DMS53 (cell line): ENCODE results near the gene SEC63.
A peak's percentile ranks its signal among the peaks of the same experiment; 100 is the strongest.
"Not testable (repeated sequence)": the region's sequence is repeated elsewhere in the genome, so short reads cannot be mapped to it uniquely, and the experiment has no call there.

Experiments
- DNase-seq: peaks from one replicate; lab custom pipeline; 2025; lab: John Stamatoyannopoulos, UW

SEC63 gene

GRCh38 chr6:107931894-107932293 is 26.1 kb downstream of the SEC63 start:
- peak; percentile 93 for DNase-seq

GRCh38 chr6:107928984-107929383 is 29.0 kb downstream of the SEC63 start:
- no peak for DNase-seq

- DNase-seq: not testable (repeated sequence)
Observed at GRCh38 chr6:107926697-107927544, 31.1 kb downstream of the SEC63 start.

- DNase-seq: peak; percentile 44
Observed at GRCh38 chr6:107917451-107918375, 40.3 kb downstream of the SEC63 start.

GRCh38 chr6:107916961-107917360 is 41.0 kb downstream of the SEC63 start:
- DNase-seq: not testable (repeated sequence)

- no peak for DNase-seq
Observed at GRCh38 chr6:107911692-107912091, 46.3 kb downstream of the SEC63 start.

- no peak for DNase-seq
Observed at GRCh38 chr6:107894809-107895396, 63.1 kb downstream of the SEC63 start.

- DNase-seq: not testable (repeated sequence)
Observed at GRCh38 chr6:107890431-107890830, 67.6 kb downstream of the SEC63 start.

GRCh38 chr6:107885950-107886349 is 72.1 kb downstream of the SEC63 start:
- DNase-seq: not testable (repeated sequence)

- DNase-seq: no peak
Observed at GRCh38 chr6:107879941-107880340, 78.1 kb downstream of the SEC63 start.

GRCh38 chr6:107877968-107878367 is 80.0 kb downstream of the SEC63 start:
- DNase-seq: no peak

- DNase-seq: no peak
Observed at GRCh38 chr6:107871976-107872375, 86.0 kb downstream of the SEC63 start.

GRCh38 chr6:107871512-107871911 is 86.5 kb downstream of the SEC63 start:
- DNase-seq: not testable (repeated sequence)

- no peak for DNase-seq
Observed at GRCh38 chr6:107871016-107871415, 87.0 kb downstream of the SEC63 start.

GRCh38 chr6:107870381-107870780 is 87.6 kb downstream of the SEC63 start:
- no peak for DNase-seq

GRCh38 chr6:107869871-107870270 is 88.1 kb downstream of the SEC63 start:
- DNase-seq: no peak

- no peak for DNase-seq
Observed at GRCh38 chr6:107868867-107869611, 89.0 kb downstream of the SEC63 start.

- DNase-seq: no peak
Observed at GRCh38 chr6:107867302-107867615, 90.7 kb downstream of the SEC63 start.

- DNase-seq: peak; percentile 52
Observed at GRCh38 chr6:107866606-107867301, 91.3 kb downstream of the SEC63 start.

GRCh38 chr6:107864226-107865127 is 93.5 kb downstream of the SEC63 start:
- no peak for DNase-seq
